ENCODE results near the gene TMC7.
A peak's percentile ranks its signal among the peaks of the same experiment; 100 is the strongest.

The TMC7 gene

DNA sequence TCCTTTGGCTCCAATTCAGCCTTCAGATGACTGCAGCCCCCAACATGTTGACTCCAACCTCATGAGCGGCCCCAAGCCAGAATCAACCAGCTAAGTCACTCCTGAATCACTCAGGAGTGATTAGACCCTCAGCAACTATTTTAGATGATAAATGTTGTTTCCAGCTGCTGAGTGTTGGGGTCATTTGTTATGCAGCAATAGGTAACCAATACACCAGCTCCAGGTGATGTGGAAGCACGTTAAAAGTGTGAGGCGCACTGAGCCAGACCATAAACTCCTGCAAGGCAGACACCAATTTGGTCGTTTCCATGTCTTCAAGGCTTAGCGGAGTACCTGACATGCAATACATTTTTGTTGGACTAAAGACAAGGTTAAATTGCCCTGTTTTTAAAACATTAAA is 101.1 kb downstream of the TMC7 start:
- no peak overlapping the region for H3K4me3 ChIP-seq (ENCODE audit: low read depth, low read length)
- TF ChIP-seq, protein P1, sequence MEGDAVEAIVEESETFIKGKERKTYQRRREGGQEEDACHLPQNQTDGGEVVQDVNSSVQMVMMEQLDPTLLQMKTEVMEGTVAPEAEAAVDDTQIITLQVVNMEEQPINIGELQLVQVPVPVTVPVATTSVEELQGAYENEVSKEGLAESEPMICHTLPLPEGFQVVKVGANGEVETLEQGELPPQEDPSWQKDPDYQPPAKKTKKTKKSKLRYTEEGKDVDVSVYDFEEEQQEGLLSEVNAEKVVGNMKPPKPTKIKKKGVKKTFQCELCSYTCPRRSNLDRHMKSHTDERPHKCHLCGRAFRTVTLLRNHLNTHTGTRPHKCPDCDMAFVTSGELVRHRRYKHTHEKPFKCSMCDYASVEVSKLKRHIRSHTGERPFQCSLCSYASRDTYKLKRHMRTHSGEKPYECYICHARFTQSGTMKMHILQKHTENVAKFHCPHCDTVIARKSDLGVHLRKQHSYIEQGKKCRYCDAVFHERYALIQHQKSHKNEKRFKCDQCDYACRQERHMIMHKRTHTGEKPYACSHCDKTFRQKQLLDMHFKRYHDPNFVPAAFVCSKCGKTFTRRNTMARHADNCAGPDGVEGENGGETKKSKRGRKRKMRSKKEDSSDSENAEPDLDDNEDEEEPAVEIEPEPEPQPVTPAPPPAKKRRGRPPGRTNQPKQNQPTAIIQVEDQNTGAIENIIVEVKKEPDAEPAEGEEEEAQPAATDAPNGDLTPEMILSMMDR (IDR thresholded peaks at IDR 0.05; ENCODE audit: borderline replicate concordance, insufficient read depth, low read depth, low read length) = no peak

DNA sequence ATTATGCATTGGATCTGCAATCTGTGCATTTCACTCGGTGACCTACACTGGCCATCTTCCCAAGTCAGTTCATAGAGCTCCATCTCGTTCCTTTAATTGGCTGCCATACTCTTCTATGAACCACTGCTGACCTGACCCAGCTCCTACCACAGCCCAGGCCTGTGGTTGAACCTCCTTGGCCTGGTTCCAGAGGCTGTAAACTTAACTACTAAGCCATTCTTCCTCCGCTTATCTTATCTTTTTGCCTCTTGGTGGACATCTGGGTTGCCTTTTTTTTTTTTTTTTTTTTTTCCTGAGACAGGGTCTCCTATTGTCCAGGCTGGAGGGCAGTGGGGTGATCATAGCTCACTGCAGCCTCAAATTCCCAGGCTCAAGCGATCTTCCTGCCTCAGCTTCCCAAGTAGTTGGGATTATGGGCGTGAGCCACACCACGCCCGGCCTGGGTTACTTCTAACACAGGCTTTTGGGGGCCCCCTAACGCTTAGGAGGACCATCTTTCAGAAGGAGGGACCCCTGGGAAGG is 102.0 kb downstream of the TMC7 start:
- TF ChIP-seq, protein P1 (IDR thresholded peaks at IDR 0.05; ENCODE audit: borderline replicate concordance, insufficient read depth, low read depth, low read length) = no peak
- no peak overlapping the region for H3K4me3 ChIP-seq (ENCODE audit: low read depth, low read length)

DNA sequence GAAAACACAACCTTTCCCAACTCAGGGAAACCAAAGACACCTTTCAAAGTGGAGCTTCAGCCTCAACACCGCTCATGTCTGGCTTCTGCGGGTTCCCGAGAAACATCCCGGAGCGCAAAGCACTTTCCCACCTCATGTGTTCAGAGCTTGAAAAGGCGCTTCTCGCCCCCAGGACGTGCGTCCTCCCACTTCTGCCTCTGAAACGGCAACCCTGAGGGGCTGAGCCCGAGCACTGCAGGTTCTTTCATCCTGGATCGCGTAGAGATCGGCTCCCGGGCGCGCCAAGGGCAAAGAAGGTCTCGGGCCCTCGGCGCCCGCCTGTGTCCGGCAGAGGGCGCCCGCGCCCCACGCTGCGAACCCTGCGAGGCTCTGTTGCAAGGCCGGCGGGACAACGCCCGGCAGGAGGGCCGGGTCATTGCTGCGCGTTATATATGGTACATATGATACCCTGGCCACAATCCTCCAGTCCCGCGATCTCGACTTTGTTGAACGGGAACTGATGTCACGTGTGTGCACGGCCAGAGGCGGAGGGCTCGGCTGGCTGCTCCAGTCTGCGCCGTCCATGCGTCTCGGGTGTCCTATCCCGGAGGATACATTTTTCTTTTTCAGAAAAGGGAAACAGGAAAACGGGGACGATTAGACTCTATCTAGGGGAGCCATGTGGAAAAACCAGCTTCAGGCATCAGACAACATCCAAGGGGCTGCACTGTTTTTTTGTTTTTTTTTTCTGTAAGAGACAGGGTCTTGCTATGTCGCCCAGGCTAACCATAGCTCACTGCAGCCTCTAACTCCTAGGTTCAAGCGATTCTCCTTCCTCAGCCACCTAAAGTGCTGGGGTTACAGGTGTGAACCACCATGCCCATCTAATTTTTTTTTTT is 102.8 kb downstream of the TMC7 start:
- no peak overlapping the region for H3K4me3 ChIP-seq (ENCODE audit: low read depth, low read length)
- TF ChIP-seq, protein P1 (IDR thresholded peaks at IDR 0.05; ENCODE audit: borderline replicate concordance, insufficient read depth, low read depth, low read length) = peak; percentile 97

DNA sequence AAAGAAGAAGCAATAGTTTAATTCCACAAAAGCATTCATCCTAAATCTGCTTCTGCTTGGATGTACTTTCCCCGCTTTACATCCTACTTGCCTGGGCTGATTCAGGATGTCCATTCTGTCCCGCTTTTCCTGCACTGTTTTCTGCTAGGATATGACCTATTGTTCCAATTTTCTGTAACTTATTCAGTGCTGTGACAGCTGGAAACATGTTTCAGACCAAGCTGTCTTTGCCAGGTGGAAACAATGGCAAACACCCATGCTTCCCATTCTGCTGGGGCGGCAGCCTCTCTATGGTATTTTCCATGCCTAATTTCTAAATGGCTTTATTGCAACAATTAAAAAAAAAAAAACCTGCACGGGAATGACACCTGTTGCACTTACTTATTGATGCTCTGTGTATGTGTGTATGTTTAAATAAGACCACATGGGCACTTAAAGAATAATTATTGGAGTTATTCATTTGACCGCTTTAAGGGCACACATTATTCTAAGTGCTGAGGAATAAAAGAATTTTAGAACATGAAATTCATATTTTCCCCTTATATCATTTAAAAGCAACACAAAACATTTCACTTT is 104.7 kb downstream of the TMC7 start:
- TF ChIP-seq, protein P1 (IDR thresholded peaks at IDR 0.05; ENCODE audit: borderline replicate concordance, insufficient read depth, low read depth, low read length) = no peak
- H3K4me3 ChIP-seq (ENCODE audit: low read depth, low read length) = no peak overlapping the region

DNA sequence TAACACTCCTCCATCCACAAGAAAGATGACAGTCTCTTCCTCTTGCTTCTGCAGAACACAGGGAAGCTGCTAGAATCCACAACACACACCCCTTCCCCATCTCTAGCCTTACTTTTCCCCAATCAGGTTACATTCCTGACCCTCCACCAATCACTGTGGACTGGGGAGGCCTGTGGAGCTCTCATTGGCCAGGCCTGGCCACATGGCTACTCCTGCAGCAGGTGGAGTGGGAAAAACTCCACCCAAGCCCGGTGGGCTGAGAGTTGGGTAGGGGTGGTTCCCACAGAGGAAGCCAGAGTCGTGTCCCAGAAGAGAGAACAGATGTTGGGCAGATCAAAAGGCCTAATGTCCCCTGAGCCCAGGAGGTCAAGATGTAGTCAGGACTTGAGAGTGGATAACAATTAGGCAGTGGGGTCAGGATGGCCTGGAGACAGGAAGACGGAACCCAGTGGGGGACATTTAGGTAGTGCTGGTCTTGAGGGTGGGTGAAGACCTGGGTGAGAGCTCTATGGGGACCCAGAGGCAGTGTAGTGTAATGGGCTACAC is 105.7 kb downstream of the TMC7 start:
- TF ChIP-seq, protein P1 (IDR thresholded peaks at IDR 0.05; ENCODE audit: borderline replicate concordance, insufficient read depth, low read depth, low read length) = no peak
- no peak overlapping the region for H3K4me3 ChIP-seq (ENCODE audit: low read depth, low read length)

DNA sequence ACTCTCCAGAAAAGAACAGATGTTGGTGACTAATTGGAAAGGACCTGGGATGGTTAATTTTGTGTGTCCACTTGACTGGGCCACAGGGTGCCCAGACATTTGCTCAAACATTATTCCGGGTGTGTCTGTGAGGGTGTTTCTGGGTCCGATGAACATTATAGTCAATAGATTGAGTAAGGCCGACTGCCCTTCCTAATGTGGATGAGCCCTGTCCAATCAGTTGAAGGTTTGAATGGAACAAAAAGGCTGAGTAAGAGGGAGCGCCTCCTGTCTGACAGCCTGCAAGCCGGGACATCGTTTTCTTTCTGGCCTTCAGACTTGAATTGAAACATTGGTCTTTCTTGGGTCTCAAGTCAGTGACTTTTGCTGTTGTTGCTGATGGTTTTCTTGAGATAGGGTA is 107.2 kb downstream of the TMC7 start:
- TF ChIP-seq, protein P1 (IDR thresholded peaks at IDR 0.05; ENCODE audit: borderline replicate concordance, insufficient read depth, low read depth, low read length) = no peak
- H3K4me3 ChIP-seq (ENCODE audit: low read depth, low read length) = no peak overlapping the region
